ENCODE results near the gene HDAC10. TPM values are rescaled to one million over a fixed set of nuclear protein-coding genes. Genes with fewer than 3 reads are reported as not detected.

HDAC10 gene
- total and polyA plus RNA-seq, 10 of the 15 experiments (the other 5 are each of a cell fraction or from before 2014, with no cell fraction given): 0.26 to 48.6 (median 5.0) TPM

GRCh38 chr22:50200461-50201190, 50.4 kb downstream of the HDAC10 start, which contains the start of gene SELENOO (continued):
- TF ChIP-seq CREM (IDR thresholded peaks at IDR 0.05; ENCODE audit: low read depth): peak; percentile 44; the same call in 1 of the 2 replicates

GRCh38 chr22:50199829-50200460, 51.1 kb downstream of the HDAC10 start:
- no TSS peak for BruUV-seq (replicated peaks)
- Histone ChIP-seq H3K79me2 (ENCODE audit: control insufficient read depth, insufficient read depth, low read length) (peaks cover 15% of the 10 kb centered on the region), H3K9ac (ENCODE audit: control insufficient read depth, insufficient read depth, low read length) (peak overlapping the region; percentile 74), H3K4me1 (ENCODE audit: control insufficient read depth, insufficient read depth, low read length) (peaks cover 13% of the 10 kb centered on the region), H3K27ac (ENCODE audit: control insufficient read depth, insufficient read depth) (peak overlapping the region; percentile 77), H3K36me3 (ENCODE audit: control insufficient read depth in 2 of 2, insufficient read depth in 2 of 2, low read length in 1 of 2) (peaks cover 6 to 25% of the 10 kb centered on the region in 2 experiments), H3K9me3 (replicated peaks; ENCODE audit: control insufficient read depth, insufficient read depth, low read length) (no peaks in the 10 kb centered on the region), H4K20me1 (ENCODE audit: control insufficient read depth, insufficient read depth) (no peaks in the 10 kb centered on the region), H3K4me2 (ENCODE audit: control insufficient read depth, insufficient read depth) (peak overlapping the region; percentile 85), H3K27me3 (replicated peaks in 1 of 2; ENCODE audit: control insufficient read depth in 2 of 2, insufficient read depth in 2 of 2, low read length in 1 of 2) (no peaks in the 10 kb centered on the region), H2AFZ (ENCODE audit: control insufficient read depth, low read depth, low read length) (peak overlapping the region; percentile 71), H3K4me3 (peak overlapping the region; percentile 84)
- DNase-seq (ENCODE audit: low read depth, low spot score) (no peak), ATAC-seq (peak; percentile 20), FAIRE-seq (no peak)
- intact Hi-C loops (cut with micrococcal nuclease; ENCODE audit: unreplicated experiment): loop anchor here (10.0 kb wide), 1 partner anchor 265 kb away; no protein-coding TSS in a partner anchor
- ChIA-PET POLR2A (interaction anchor here (1.0 kb wide), 1 partner anchor 9 kb away, joined by 3 read pairs; no protein-coding TSS in a partner anchor), SMC1A (ENCODE audit: uncharacterized antibody, unreplicated experiment) (no interaction called here), RAD21 (ENCODE audit: unreplicated experiment) (no interaction called here), CTCF (no interaction called here)
- 8% methylated on average over 34 of the region's 34 CpGs for WGBS (ENCODE audit: insufficient coverage, insufficient replicate concordance, low lambda C conversion rate, missing lambda C conversion rate)
- in situ Hi-C loops (cut with MboI): no loop called here
- no peak for TF ChIP-seq STAT3 (IDR thresholded peaks at IDR 0.05; ENCODE audit: low read depth, low read length)
- TF ChIP-seq WRNIP1 (IDR thresholded peaks at IDR 0.05; ENCODE audit: borderline replicate concordance, low read depth, low read length): no peak
- no peak for TF ChIP-seq CREM (IDR thresholded peaks at IDR 0.05; ENCODE audit: low read depth)
- no peak for TF ChIP-seq CBFB (IDR thresholded peaks at IDR 0.05; ENCODE audit: low read depth)
- TF ChIP-seq RAD21 (IDR thresholded peaks at IDR 0.05; ENCODE audit: insufficient read depth, low read depth, low read length): no peak
- TF ChIP-seq MYC (IDR thresholded peaks at IDR 0.05; ENCODE audit: insufficient read depth, insufficient read length, insufficient replicate concordance, low read length, severe bottlenecking): no peak
- TF ChIP-seq ZNF592 (IDR thresholded peaks at IDR 0.05): no peak
- TF ChIP-seq DPF2 (IDR thresholded peaks at IDR 0.05): no peak
- TF ChIP-seq PKNOX1 (IDR thresholded peaks at IDR 0.05): no peak
- TF ChIP-seq ZBTB11 (CRISPR knock-in tag; IDR thresholded peaks at IDR 0.05): no peak
- TF ChIP-seq HCFC1 (IDR thresholded peaks at IDR 0.05; ENCODE audit: low read length): no peak
- TF ChIP-seq SREBF2 (IDR thresholded peaks at IDR 0.05; ENCODE audit: low read length): no peak
- no peak for TF ChIP-seq TAF1 (IDR thresholded peaks at IDR 0.05; ENCODE audit: borderline replicate concordance, low read depth, low read length)

Measured in GM12878 (cell line).